BE2C (cell line): ENCODE data around the gene ASPSCR1.

Experiments used
- DNase-seq: peaks from one replicate; pipeline ENCODE4 v3.0.0-alpha.2; 2020
- H3K27me3 ChIP-seq: fragments of 250-450 bp; sonication (Bioruptor Pico); 2 replicates; pipeline ENCODE4 v1.5.1; 2020; ENCODE audit warnings: mild to moderate bottlenecking
- H3K36me3 ChIP-seq: fragments of 250-450 bp; sonication (Bioruptor Pico); 2 replicates; pipeline ENCODE4 v1.5.1; 2020; ENCODE audit warnings: mild to moderate bottlenecking
- H3K4me1 ChIP-seq: fragments of 250-450 bp; sonication (Bioruptor Pico); 2 replicates; pipeline ENCODE4 v1.5.1; 2020
- H3K4me3 ChIP-seq: 2 replicates; pipeline ENCODE4 v1.5.1; 2011; ENCODE audit warnings: low read depth, low read length
- H3K9me3 ChIP-seq: fragments of 250-450 bp; sonication (Bioruptor Pico); 2 replicates; pipeline ENCODE4 v1.5.1; 2020
- CTCF ChIP-seq: IDR thresholded peaks from 2 replicates; pipeline ENCODE4 v1.5.1; 2012; ENCODE audit warnings: mild to moderate bottlenecking, low read depth, low read length

Gene ASPSCR1

GRCh38 chr17:81987161-81987770 is 9.8 kb downstream of the ASPSCR1 start:
- DNase-seq, result no peak
- no peaks in the 10 kb centered on the region for H3K27me3 ChIP-seq
- H3K4me3 ChIP-seq, result no peak overlapping the region
- H3K9me3 ChIP-seq, result no peaks in the 10 kb centered on the region
- H3K4me1 ChIP-seq, result peaks cover 16% of the 10 kb centered on the region
- no peak for TF ChIP-seq CTCF
- H3K36me3 ChIP-seq, result peaks cover 19% of the 10 kb centered on the region

GRCh38 chr17:81990836-81991683 is 13.6 kb downstream of the ASPSCR1 start:
- DNase-seq, result peak; percentile 18
- Histone ChIP-seq H3K4me3 (no peak overlapping the region), H3K27me3 (no peaks in the 10 kb centered on the region), H3K9me3 (no peaks in the 10 kb centered on the region), H3K36me3 (peaks cover 4% of the 10 kb centered on the region), H3K4me1 (peaks cover 23% of the 10 kb centered on the region)
- no peak for TF ChIP-seq CTCF

- peak; percentile 91 for DNase-seq
- H3K36me3 ChIP-seq, result no peaks in the 10 kb centered on the region; the same call in none of the 2 replicates
- peaks cover 23% of the 10 kb centered on the region for H3K4me1 ChIP-seq
- peak overlapping the region; percentile 18 for H3K4me3 ChIP-seq
- no peaks in the 10 kb centered on the region for H3K27me3 ChIP-seq
- H3K9me3 ChIP-seq, result no peaks in the 10 kb centered on the region
- TF ChIP-seq CTCF, result peak; percentile 17; the same call in 1 of the 2 replicates
These were observed 14.4 kb downstream of the ASPSCR1 start for GRCh38 chr17:81991684-81992305.

- H3K9me3 ChIP-seq, result no peaks in the 10 kb centered on the region
- H3K27me3 ChIP-seq, result no peaks in the 10 kb centered on the region
- TF ChIP-seq CTCF, result no peak
- H3K4me1 ChIP-seq, result peaks cover 23% of the 10 kb centered on the region
- H3K36me3 ChIP-seq, result no peaks in the 10 kb centered on the region; the same call in none of the 2 replicates
- peak overlapping the region; percentile 18 for H3K4me3 ChIP-seq
- DNase-seq, result no peak
These were observed 15.1 kb downstream of the ASPSCR1 start for GRCh38 chr17:81992306-81993102.

GRCh38 chr17:81993729-81994592 is 16.5 kb downstream of the ASPSCR1 start:
- DNase-seq, result no peak
- Histone ChIP-seq H3K36me3 (no peaks in the 10 kb centered on the region; the same call in none of the 2 replicates), H3K27me3 (no peaks in the 10 kb centered on the region), H3K9me3 (no peaks in the 10 kb centered on the region), H3K4me1 (peaks cover 23% of the 10 kb centered on the region), H3K4me3 (no peak overlapping the region)
- TF ChIP-seq CTCF, result no peak
